GM19328 (cell line): ENCODE data around the gene PGM1.
A peak's percentile ranks its signal among the peaks of the same experiment; 100 is the strongest.
"Not testable (repeated sequence)": the region's sequence is repeated elsewhere in the genome, so short reads cannot be mapped to it uniquely, and the experiment has no call there.

Source experiments
- ATAC-seq: cut with Tn5 transposase; IDR thresholded peaks from one replicate; pipeline ENCODE4 v1.9.1; 2021; ENCODE audit warnings: mild to moderate bottlenecking, moderate library complexity; ENCODE audit not compliant: unreplicated experiment

PGM1 gene

DNA sequence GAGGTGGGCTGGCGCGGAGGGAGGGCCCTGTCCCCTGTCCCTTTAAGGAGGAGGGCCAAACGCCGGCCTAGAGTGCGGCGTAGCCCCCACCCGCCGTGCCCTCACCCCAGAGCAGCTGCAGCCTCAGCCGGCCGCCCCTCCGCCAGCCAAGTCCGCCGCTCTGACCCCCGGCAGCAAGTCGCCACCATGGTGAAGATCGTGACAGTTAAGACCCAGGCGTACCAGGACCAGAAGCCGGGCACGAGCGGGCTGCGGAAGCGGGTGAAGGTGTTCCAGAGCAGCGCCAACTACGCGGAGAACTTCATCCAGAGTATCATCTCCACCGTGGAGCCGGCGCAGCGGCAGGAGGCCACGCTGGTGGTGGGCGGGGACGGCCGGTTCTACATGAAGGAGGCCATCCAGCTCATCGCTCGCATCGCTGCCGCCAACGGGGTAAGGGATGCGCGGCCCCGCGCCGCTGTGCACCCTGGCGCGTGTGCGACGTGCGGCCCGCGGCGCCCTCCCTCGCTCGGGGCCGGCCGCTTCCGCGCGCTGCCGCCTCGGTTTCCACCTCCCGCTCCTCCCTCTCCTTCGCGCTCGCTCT, at the start of gene PGM1:
TSS of gene PGM1 (plus strand) at position 109 of the 583 bp plus-strand sequence. CDS start at position 187, 78 bp downstream.
- peak; percentile 71 for ATAC-seq

DNA sequence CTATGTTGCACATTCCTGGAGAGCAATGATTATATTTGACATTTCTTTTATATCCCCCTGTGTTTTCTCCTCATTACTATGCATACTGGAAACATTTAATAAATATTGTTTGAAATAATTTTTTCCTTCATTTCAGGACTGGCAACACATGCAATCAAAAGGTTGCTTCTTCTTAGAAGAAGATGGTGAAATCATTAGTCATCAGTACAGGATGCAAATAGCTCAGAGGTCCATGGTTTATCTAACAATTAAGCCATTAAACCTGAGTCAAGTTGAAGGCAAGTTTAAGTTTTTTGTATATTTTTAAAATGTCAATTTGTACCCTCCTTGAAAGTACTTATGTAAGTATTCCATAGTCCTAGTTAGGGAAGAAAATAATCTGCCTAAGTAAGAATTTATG, 47.4 kb upstream of the PGM1 start:
- ATAC-seq: no peak

DNA sequence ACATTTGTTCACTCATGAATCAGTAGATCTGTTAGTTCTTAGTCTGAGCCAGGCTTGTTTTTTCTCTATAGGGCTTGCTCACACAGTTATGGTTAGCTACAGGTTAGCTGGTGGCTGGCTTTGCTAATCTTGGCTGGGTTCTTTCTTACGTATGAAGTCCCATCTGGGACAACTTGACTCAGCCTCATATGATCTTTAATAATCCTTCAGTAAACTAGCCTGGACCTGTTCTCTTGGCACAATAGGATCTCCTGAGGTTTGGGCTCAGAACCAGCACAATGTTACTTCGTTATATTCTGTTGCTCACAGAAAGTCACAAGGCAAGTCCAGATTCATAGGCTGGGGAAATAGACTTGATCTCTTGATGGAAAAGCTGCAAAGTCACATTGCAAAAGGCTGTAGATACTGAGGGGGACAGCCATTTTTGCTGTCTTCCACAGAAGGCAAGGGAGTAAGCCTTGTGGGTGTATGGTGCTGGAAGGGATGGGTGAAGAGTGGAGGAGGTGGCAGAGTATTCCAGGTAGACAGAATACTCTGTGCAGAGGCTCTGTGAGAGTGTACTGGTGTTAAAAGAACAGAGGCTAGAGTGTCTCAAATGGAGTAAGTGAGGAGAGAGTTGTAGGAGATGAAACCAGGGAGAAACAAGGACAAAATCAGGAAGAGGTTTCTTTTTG, 45.5 kb upstream of the PGM1 start:
- no peak for ATAC-seq

DNA sequence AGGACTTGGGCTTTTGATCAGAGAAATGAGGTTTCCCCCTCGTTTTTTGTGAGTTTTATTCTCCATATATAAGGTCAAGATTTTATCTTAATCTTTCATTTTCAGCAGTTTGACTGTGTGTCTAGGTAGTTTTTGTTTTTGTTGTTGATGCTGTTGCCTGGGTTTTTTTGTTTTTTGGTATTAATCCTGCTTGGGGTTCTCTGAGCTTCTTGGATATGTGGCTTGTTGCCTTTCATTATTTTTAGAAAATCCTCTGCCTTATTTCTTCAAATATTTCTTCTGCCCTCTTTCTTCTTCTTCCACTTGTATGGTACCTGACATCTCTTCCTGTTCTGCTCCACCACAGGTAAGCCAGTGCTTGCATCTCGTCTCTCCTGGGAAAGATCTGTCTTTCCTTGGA, 44.9 kb upstream of the PGM1 start:
- ATAC-seq: no peak

- ATAC-seq: no peak
Measured at GRCh38 chr1:63548877-63549276, 44.3 kb upstream of the PGM1 start.

GRCh38 chr1:63555480-63555879, 37.7 kb upstream of the PGM1 start:
- no peak for ATAC-seq

DNA sequence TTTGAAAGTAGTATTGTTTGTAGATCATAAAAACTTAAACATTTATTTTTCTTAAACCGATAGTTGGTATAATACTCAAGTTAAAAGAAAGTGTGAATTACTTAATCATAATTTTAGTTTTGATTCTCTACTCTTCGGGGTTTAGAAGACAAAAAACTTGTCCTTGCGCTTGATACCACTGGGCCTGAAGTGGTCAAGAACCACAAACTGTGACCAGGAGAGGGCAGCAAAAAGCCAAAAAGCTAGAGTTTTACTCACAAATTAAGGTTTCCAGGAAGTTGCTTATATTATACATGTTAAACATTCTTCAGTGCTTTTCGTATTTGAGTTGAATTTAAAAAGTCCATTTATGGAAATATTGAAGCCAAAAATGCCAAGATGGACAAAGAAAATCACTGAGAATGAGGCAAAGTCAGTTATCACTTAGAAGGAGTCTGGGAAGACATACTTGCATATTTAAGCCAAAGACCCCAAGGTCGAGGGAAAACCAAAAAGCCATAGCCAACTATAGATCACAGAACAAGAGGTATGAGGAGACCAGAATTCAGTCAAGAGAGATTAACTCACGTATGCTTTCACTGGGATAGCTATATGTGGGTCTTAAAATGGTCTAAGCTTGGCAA, 35.7 kb upstream of the PGM1 start:
- ATAC-seq: no peak

DNA sequence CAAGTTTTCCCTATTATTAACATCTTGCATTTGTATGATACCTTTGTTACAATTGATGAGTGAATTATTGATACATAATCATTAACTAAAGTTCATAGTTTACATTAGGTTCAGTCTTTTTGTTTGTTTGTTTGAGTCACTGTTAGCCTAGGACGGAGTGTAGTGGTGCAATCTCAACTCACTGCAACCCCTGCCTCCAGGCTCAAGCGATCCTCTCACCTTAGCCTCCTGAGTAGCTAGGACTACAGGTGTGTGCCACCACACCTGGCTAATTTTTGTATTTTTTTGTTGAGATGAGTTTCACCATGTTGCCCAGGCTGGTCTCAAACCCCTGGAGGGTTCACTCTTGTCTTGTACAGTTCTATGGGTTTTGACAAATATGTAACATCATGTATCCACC, 33.9 kb upstream of the PGM1 start:
- no peak for ATAC-seq

- no peak for ATAC-seq
Measured at GRCh38 chr1:63563745-63564144, 29.5 kb upstream of the PGM1 start.

DNA sequence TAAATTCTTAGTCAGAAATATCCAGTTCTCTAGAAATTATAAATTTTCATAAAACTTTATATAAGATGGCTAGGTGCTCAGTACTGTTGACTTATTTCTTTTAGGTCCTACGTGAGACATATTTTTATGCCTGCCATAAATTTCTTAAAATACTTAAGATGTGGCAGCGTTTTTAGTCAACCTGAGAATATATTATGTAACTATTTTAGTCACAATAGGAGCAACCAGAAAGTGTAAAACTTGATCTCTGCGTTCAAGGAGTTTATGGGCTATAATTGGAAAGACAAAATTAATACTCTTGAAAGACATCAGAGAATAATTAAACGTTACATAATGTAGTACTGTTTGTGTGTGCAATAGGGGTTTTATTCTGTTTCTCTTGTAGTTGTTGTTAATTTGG, 24.1 kb upstream of the PGM1 start:
- ATAC-seq: no peak

- no peak for ATAC-seq
Measured at GRCh38 chr1:63569640-63570316, 23.4 kb upstream of the PGM1 start.

DNA sequence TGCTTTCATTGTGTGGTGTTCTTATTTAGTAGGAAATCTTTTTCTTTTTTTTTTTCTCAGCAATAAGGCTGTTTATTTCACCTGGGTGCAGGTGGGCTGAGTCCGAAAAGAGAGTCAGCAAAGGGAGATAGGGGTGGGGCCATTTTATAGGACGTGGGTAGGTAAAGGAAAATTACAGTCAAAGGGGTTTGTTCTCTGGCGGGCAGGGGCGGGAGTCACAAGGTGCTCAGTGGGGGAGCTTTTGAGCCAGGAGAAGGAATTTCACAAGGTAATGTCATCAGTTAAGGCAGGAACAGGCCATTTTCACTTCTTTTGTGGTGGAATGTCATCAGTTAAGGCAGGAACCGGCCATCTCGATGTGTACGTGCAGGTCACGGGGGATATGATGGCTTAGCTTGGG, 20.5 kb upstream of the PGM1 start:
- not testable (repeated sequence) for ATAC-seq

GRCh38 chr1:63574203-63574796, 18.9 kb upstream of the PGM1 start:
- not testable (repeated sequence) for ATAC-seq

DNA sequence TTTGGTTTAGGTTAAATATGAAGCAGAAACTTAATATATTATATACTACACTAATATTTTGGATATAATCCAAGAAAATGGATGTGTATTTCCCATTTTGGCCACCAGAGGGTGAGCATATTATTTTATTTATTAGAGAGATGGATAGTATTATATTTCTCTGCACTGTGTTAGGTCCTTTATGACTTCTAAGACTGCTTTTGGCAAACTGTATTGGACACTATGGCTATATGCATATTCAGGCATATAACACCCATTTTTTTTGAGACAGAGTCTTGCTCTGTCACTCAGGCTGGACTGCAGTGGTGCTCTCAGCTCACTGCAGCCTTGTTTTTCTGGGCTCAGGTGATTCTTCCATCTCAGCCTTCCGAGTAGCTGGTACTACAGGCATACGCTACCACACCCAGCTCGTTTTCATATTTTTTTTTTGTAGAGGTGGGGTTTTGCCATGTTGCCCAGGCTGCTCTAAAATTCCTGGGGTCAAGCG, 17.8 kb upstream of the PGM1 start:
- ATAC-seq: no peak

DNA sequence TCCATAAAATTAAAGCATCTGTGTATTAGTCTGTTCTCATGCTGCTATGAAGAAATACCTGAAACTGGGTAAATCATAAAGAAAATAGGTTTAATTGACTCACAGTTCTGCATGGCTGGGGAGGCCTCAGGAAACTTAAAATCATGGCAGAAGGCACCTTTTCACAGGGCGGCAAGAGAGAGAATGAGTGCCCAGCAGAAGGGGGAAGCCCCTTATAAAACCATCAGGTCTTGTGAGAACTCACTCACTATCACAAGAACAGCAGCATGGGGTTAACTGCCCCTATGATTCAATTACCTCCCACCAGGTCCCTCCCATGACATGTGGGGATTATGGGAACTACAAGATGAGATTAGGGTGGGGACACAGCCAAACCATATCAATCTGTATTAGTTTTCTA, 6.9 kb upstream of the PGM1 start:
- ATAC-seq: not testable (repeated sequence)

- ATAC-seq: no peak
Measured at GRCh38 chr1:63590166-63590560, 3.0 kb upstream of the PGM1 start.

GRCh38 chr1:63592536-63593302, 492 bp upstream of the PGM1 start:
- ATAC-seq: no peak

DNA sequence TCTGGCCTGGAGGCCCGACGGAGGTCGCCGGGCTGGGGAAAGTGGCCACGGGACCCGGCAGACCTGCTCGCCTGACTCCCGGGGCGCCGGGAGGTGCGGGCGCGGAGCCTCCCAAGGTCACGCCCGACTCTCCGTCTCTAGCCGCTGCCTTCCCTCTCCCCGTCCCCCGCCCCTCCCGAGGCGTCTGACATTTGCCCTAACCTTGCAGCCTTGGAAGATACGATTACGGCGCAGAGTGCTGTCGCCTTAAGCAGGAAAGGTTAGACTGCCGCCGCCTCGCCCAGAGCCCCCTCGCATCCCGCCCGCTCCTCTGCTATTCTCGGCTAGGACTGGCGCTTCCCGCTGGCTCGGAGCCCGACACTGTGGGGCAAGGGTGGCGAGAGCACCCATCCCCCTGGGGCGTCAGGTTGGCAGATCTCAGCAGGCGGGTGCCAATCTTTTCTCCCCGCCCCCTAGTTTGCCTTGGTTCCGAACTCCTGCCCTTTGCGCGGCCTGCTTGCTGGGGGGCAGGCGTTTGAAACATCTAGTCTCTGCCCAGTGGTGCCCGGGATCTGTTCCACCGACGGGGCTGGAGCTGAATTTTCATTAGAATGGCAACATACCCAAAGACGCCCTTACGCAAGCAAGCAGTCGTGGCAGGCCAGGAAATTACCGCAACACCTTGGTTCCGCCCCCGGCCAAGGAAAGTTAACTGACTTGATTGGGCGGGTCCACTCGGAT, 835 bp downstream of the PGM1 start:
- peak; percentile 46 for ATAC-seq

- ATAC-seq: no peak
Measured at GRCh38 chr1:63595435-63595834, 2.2 kb downstream of the PGM1 start.

DNA sequence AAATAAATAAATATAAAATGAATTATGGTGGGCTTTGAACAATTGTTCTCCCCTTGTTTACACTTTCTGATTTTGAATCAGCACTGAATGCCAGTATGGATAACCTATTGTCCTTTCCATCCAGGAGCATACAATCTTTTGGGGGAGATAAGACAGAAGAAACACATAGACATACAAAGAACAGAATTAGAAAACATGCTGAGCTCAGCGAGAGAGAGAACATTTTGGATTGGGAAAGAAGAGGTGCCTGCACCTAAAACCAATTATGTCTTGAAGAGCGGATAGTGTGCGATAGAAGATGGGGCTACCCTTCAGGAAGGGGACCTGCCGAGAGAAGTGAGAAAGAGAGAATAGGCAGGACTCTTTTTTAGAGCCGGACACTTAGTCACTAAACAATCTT, 6.6 kb downstream of the PGM1 start:
- ATAC-seq: no peak
